ENCODE data around the gene SOAT2. TPM values are rescaled to one million over a fixed set of nuclear protein-coding genes. Genes with fewer than 3 reads are reported as not detected.

Gene SOAT2
- not detected for polyA plus RNA-seq (ENCODE audit: low read depth in 6 of 6)

DNA sequence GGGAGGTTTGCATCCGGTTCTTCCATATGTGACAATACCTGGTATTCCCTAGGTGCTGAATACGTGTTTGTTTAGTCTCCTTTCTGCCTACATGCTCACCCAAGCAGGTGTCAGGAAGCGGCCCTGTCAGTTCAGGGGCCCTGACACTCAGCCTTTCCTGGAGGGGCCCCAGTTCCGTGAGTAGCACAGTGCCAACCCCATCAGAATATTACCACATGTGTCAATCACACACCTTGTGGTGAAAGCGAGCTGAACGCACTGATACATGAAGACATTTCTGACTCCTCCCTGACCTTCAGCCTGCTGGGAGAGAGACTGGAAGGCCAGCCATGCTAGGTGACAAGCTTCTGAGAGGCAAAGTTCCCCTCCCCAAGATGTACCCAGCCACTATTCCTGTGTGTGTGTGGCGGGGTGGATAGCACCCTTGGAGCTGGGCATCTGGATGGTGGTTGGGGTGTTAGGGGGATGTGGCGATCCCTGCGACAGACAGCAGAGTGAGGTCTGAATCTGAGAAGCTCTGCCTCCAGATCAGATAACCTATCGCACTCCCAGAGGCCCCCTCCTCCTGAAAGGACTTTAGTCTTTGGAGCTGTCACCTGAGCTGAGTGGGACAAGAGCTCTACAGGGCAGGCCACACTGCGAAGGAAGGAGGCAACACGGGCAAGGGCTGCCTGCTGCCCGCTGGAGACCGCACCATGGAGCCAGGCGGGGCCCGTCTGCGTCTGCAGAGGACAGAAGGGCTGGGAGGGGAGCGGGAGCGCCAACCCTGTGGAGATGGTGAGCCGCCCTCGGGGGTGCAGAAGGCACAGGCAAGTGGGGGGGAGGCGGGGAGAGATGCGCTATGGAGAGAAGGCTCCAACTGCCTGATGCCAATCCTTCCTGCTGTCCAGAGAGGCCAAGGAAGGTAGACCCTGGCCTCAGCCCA lies at the start of gene SOAT2:
Gene SOAT2 (plus strand): TSS at position 604 of the 925 bp plus-strand sequence. CDS start 92 bp downstream, at position 696.
- H3K27me3 Mint-ChIP-seq = peaks cover 0 to 7% (median 0%) of the 10 kb centered on the region in 3 donors
- ATAC-seq (ENCODE audit: low read depth in 2 of 2) = peak; percentile 12 to 36
- DNase-seq = no peak
- H3K4me1 Mint-ChIP-seq = peaks cover 21 to 30% (median 21%) of the 10 kb centered on the region in 3 donors
- peak within 1 kb of the TSS in 3 of 6 donors; percentile 13 to 85 (median 83) for H3K27ac Mint-ChIP-seq
- no peaks in the 10 kb centered on the region for H3K36me3 Mint-ChIP-seq
- no peaks in the 10 kb centered on the region for H3K9me3 Mint-ChIP-seq
- H3K4me3 Mint-ChIP-seq = peak within 1 kb of the TSS in 2 of 8 donors; percentile 15 to 35

GRCh38 chr12:53054112-53054878 lies 49.0 kb upstream of the SOAT2 start:
- peak overlapping the region; percentile 79 to 96 (median 95) for H3K27ac Mint-ChIP-seq
- ATAC-seq (ENCODE audit: low read depth in 2 of 2) (peak; percentile 91 to 92), DNase-seq (peak; percentile 92)
- no peaks in the 10 kb centered on the region for H3K36me3 Mint-ChIP-seq
- peak overlapping the region; percentile 88 to 98 (median 96) for H3K4me3 Mint-ChIP-seq
- no peaks in the 10 kb centered on the region for H3K9me3 Mint-ChIP-seq
- H3K4me1 Mint-ChIP-seq = peaks cover 12 to 15% (median 13%) of the 10 kb centered on the region in 3 donors
- peaks cover 4 to 11% (median 9%) of the 10 kb centered on the region in 3 donors for H3K27me3 Mint-ChIP-seq

GRCh38 chr12:53055471-53056266 lies 47.6 kb upstream of the SOAT2 start:
- ATAC-seq (ENCODE audit: low read depth in 2 of 2) (no peak), DNase-seq (no peak)
- peak overlapping the region in 1 of 6 donors; percentile 46 for H3K27ac Mint-ChIP-seq
- peaks cover 12 to 14% (median 13%) of the 10 kb centered on the region in 3 donors for H3K4me1 Mint-ChIP-seq
- peaks cover 4 to 17% (median 9%) of the 10 kb centered on the region in 3 donors for H3K27me3 Mint-ChIP-seq
- H3K36me3 Mint-ChIP-seq = no peaks in the 10 kb centered on the region
- no peaks in the 10 kb centered on the region for H3K9me3 Mint-ChIP-seq
- H3K4me3 Mint-ChIP-seq = peak overlapping the region in 5 of 8 donors; percentile 26 to 96 (median 68)

- peak overlapping the region in 2 of 8 donors; percentile 3 to 23 for H3K4me3 Mint-ChIP-seq
Observed at GRCh38 chr12:53056296-53056695, 47.0 kb upstream of the SOAT2 start.

DNA sequence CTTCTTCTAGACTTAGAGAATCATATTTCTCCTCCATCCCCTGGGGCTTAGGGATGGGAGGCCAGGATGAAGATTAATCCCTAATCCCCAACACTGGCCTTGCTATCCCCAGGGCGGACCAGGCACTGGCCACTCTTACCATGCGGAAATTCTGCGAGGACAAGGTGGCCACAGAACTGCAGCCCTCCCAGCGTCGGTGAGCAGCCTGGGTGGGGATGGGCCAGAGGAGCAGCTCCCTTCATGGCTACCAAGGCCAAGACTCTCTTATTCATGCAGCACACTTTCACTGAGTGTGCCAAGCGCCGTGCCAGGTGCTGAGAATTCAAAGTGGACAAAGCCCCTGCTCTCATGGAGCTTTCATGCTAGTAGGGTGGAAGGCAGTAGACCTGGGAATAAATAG lies 46.4 kb upstream of the SOAT2 start:
- ATAC-seq (ENCODE audit: low read depth in 2 of 2) (no peak), DNase-seq (no peak)
- Mint-ChIP-seq H3K27me3 (peaks cover 4 to 17% (median 9%) of the 10 kb centered on the region in 3 donors), H3K4me1 (peaks cover 11 to 13% (median 12%) of the 10 kb centered on the region in 3 donors), H3K4me3 (peak overlapping the region in 1 of 8 donors; percentile 23), H3K9me3 (no peaks in the 10 kb centered on the region), H3K27ac (peak overlapping the region in 1 of 6 donors; percentile 28), H3K36me3 (no peaks in the 10 kb centered on the region)

More at GRCh38 chr12:53056296-53056695, 47.0 kb upstream of the SOAT2 start:
- Mint-ChIP-seq H3K36me3 (no peaks in the 10 kb centered on the region), H3K9me3 (no peaks in the 10 kb centered on the region), H3K4me1 (peaks cover 11 to 13% (median 12%) of the 10 kb centered on the region in 3 donors), H3K27ac (peak overlapping the region in 1 of 6 donors; percentile 26), H3K27me3 (peaks cover 4 to 17% (median 9%) of the 10 kb centered on the region in 3 donors)
- DNase-seq (no peak), ATAC-seq (ENCODE audit: low read depth in 2 of 2) (no peak)

DNA sequence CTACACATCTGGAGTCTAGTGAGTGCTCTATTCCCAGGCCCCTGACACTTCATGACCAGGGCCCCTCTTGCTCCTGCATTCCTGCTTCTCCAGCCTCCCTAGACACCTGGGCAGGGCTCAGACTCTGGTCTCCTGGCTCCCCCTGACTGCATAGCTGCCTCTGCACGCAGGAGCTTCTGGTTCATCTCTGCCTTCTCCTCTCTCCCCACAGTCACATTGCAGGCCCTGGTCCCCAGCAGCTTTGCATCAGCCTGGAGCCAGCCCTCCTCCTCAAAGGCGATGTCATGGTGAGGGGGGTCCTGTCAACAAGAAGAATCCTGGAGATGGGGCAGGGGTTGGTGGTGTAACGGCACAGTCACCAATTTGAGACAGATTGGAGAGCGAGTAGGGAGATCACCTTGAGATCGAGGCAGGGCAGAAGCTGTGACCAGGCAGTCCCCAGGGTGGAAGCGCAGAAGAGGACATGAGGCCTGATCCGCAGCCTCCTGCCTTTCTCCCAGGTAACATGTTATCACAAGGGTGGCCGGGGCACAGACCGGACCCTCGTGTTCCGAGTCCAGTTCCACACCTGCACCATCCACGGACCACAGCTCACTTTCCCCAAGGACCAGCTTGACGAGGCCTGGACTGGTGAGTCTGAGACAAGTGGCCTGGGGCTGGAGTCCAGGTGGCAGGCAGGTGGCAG lies 45.3 kb upstream of the SOAT2 start:
- H3K27ac Mint-ChIP-seq = no peak overlapping the region
- no peaks in the 10 kb centered on the region for H3K36me3 Mint-ChIP-seq
- H3K4me3 Mint-ChIP-seq = peak overlapping the region in 2 of 8 donors; percentile 3 to 60
- H3K9me3 Mint-ChIP-seq = no peaks in the 10 kb centered on the region
- peaks cover 4 to 17% (median 9%) of the 10 kb centered on the region in 3 donors for H3K27me3 Mint-ChIP-seq
- no peak for ATAC-seq (ENCODE audit: low read depth in 2 of 2)
- DNase-seq = no peak
- H3K4me1 Mint-ChIP-seq = peaks cover 11 to 12% (median 11%) of the 10 kb centered on the region in 3 donors

DNA sequence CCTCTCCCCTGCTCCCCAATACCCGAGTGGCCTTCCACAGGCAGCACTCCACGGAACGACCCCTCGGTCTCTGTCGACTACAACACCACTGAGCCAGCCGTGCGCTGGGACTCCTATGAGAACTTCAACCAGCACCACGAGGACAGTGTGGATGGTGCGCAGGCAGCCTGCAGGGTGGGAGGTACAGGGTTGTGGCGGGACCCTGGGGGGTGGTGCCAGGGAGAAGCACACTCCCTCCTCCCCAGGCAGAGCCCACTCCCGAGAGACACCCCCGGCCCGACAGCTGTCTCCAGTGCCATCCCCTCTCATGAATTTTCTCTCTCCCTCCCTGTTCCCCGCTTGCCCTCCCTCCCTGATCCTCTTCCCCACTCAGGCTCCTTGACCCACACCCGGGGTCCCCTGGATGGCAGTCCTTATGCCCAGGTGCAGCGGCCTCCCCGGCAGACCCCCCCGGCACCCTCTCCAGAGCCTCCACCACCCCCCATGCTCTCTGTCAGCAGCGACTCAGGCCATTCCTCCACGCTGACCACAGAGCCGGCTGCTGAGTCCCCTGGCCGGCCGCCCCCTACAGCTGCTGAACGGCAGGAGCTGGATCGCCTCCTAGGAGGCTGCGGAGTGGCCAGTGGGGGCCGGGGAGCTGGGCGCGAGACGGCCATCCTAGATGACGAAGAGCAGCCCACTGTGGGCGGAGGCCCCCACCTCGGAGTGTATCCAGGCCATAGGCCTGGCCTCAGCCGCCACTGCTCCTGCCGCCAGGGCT lies 44.4 kb upstream of the SOAT2 start:
- Mint-ChIP-seq H3K36me3 (no peaks in the 10 kb centered on the region), H3K4me3 (no peak overlapping the region), H3K27ac (peak overlapping the region in 1 of 6 donors; percentile 76), H3K4me1 (peaks cover 5 to 6% (median 5%) of the 10 kb centered on the region in 3 donors), H3K27me3 (peaks cover 4 to 17% (median 9%) of the 10 kb centered on the region in 3 donors), H3K9me3 (no peaks in the 10 kb centered on the region)
- DNase-seq (no peak), ATAC-seq (ENCODE audit: low read depth in 2 of 2) (no peak)

DNA sequence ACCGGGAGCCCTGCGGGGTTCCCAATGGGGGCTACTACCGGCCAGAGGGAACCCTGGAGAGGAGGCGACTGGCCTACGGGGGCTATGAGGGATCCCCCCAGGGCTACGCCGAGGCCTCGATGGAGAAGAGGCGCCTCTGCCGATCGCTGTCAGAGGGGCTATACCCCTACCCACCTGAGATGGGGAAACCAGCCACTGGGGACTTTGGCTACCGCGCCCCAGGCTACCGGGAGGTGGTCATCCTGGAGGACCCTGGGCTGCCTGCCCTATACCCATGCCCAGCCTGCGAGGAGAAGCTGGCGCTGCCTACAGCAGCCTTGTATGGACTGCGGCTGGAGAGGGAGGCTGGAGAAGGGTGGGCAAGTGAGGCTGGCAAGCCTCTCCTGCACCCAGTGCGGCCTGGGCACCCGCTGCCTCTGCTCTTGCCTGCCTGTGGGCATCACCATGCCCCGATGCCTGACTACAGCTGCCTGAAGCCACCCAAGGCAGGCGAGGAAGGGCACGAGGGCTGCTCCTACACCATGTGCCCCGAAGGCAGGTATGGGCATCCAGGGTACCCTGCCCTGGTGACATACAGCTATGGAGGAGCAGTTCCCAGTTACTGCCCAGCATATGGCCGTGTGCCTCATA lies 43.7 kb upstream of the SOAT2 start:
- ATAC-seq (ENCODE audit: low read depth in 2 of 2) (no peak), DNase-seq (no peak)
- Mint-ChIP-seq H3K4me3 (no peak overlapping the region), H3K27ac (no peak overlapping the region), H3K9me3 (no peaks in the 10 kb centered on the region), H3K27me3 (peaks cover 4 to 17% (median 9%) of the 10 kb centered on the region in 3 donors), H3K36me3 (peaks cover under 1 to 2% of the 10 kb centered on the region in 2 donors), H3K4me1 (peaks cover 0 to 2% (median 0%) of the 10 kb centered on the region in 3 donors)

- Mint-ChIP-seq H3K9me3 (no peaks in the 10 kb centered on the region), H3K4me1 (peaks cover 0 to 8% (median 0%) of the 10 kb centered on the region in 3 donors), H3K4me3 (no peak overlapping the region), H3K36me3 (peaks cover 3 to 7% of the 10 kb centered on the region in 2 donors), H3K27ac (no peak overlapping the region), H3K27me3 (peaks cover 4 to 17% (median 9%) of the 10 kb centered on the region in 3 donors)
- DNase-seq = no peak
- ATAC-seq (ENCODE audit: low read depth in 2 of 2) = no peak
Observed at GRCh38 chr12:53060064-53060720, 43.1 kb upstream of the SOAT2 start.

- peaks cover 0 to 13% (median 3%) of the 10 kb centered on the region in 3 donors for H3K4me1 Mint-ChIP-seq
- DNase-seq (no peak), ATAC-seq (ENCODE audit: low read depth in 2 of 2) (no peak)
- peaks cover 4 to 17% (median 9%) of the 10 kb centered on the region in 3 donors for H3K27me3 Mint-ChIP-seq
- peaks cover 3 to 10% of the 10 kb centered on the region in 2 donors for H3K36me3 Mint-ChIP-seq
- peak overlapping the region in 2 of 6 donors; percentile 21 to 52 for H3K27ac Mint-ChIP-seq
- no peaks in the 10 kb centered on the region for H3K9me3 Mint-ChIP-seq
- no peak overlapping the region for H3K4me3 Mint-ChIP-seq
Observed at GRCh38 chr12:53060721-53061276, 42.5 kb upstream of the SOAT2 start.
